EL (cell line): Measurements from ENCODE around the gene ZDHHC18.
"Not testable (repeated sequence)": the region's sequence is repeated elsewhere in the genome, so short reads cannot be mapped to it uniquely, and the experiment has no call there.

ENCODE experiments used
- DNase-seq: peaks from one replicate; pipeline ENCODE4 v3.0.0-alpha.2; 2016

Gene ZDHHC18

GRCh38 chr1:26861889-26862378, 35.4 kb downstream of the ZDHHC18 start:
- DNase-seq, result no peak

GRCh38 chr1:26862781-26863684, 36.5 kb downstream of the ZDHHC18 start, which contains the start of gene SFN:
TSS of gene SFN (plus strand) at chr1:26863149. CDS start at chr1:26863213, 64 bp downstream.
- no peak for DNase-seq

GRCh38 chr1:26863685-26864077, 37.2 kb downstream of the ZDHHC18 start:
- no peak for DNase-seq

GRCh38 chr1:26864610-26865480, 38.4 kb downstream of the ZDHHC18 start:
- peak; percentile 99 for DNase-seq

GRCh38 chr1:26873097-26873496, 46.6 kb downstream of the ZDHHC18 start:
- DNase-seq, result not testable (repeated sequence)

- no peak for DNase-seq
These were observed 48.4 kb downstream of the ZDHHC18 start for GRCh38 chr1:26874896-26875295.

GRCh38 chr1:26877326-26877725, 50.8 kb downstream of the ZDHHC18 start:
- no peak for DNase-seq

GRCh38 chr1:26879793-26880192, 53.3 kb downstream of the ZDHHC18 start:
- DNase-seq, result no peak

- not testable (repeated sequence) for DNase-seq
These were observed 55.1 kb downstream of the ZDHHC18 start for GRCh38 chr1:26881611-26882010.

- DNase-seq, result no peak
These were observed 56.4 kb downstream of the ZDHHC18 start for GRCh38 chr1:26882696-26883463.

- peak; percentile 54 for DNase-seq
These were observed 60.6 kb downstream of the ZDHHC18 start for GRCh38 chr1:26887125-26887524.

GRCh38 chr1:26888231-26888630, 61.7 kb downstream of the ZDHHC18 start:
- DNase-seq, result no peak

- peak; percentile 76 for DNase-seq
These were observed 63.3 kb downstream of the ZDHHC18 start, which contains the start of gene GPN2 for GRCh38 chr1:26889551-26890466. TSS of gene GPN2 (minus strand) at chr1:26890283. CDS start at chr1:26890096, 187 bp downstream.

- no peak for DNase-seq
These were observed 63.9 kb downstream of the ZDHHC18 start for GRCh38 chr1:26890467-26890796.

GRCh38 chr1:26894263-26894662, 67.8 kb downstream of the ZDHHC18 start:
- no peak for DNase-seq

GRCh38 chr1:26897351-26897750, 70.9 kb downstream of the ZDHHC18 start:
- DNase-seq, result no peak

- peak; percentile 92 for DNase-seq
These were observed 73.7 kb downstream of the ZDHHC18 start, which contains the start of gene GPATCH3 for GRCh38 chr1:26900001-26900814. TSS of gene GPATCH3 (minus strand) at chr1:26900467. CDS start at chr1:26900442, 25 bp downstream.

GRCh38 chr1:26900815-26901511, 74.5 kb downstream of the ZDHHC18 start:
- no peak for DNase-seq
